ENCODE measurements around the gene CCR5.

Gene CCR5

DNA sequence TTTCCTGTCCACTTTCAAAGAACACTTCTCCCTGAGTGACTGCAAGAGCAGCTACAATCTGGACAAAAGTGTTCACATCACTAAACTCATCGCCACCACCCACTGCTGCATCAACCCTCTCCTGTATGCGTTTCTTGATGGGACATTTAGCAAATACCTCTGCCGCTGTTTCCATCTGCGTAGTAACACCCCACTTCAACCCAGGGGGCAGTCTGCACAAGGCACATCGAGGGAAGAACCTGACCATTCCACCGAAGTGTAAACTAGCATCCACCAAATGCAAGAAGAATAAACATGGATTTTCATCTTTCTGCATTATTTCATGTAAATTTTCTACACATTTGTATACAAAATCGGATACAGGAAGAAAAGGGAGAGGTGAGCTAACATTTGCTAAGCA lies 38.1 kb downstream of the CCR5 start:
- DNase-seq (ENCODE audit: low read depth) = no peak

DNA sequence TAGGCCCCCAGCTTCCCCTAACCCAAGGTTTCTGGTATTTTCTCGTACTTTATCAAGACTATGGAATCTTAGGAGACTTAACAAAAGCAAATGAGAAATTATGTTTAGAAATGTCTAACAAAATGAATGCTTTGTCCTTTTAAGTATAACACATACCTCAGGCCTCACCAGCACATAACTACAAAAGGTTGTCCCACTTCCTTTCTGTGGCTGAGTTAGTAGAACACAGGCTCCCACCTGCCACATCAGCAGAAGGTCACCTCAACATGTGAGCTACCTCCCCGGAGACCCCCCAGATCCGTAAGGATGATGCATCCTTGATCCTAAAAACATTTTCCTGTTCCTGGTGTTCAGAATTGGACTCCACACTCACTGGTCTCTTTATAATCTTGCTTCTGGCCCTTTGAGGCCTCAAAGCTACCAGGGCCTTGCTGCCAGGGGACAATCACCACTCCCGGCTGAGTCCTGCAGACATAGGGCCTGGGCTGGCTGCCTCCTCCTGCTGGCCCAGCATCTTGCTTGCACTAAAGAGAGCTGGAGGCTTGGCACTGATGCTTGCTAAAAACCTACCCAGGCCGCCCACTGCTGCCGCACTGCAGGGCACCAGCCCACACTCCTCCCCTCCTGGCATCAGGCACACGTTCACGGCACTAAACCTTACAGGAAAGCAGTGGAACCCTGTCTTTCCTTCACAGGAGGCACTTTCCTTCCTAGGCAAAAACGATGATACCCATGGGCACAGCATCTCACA lies 39.2 kb downstream of the CCR5 start:
- no peak for DNase-seq (ENCODE audit: low read depth)

DNA sequence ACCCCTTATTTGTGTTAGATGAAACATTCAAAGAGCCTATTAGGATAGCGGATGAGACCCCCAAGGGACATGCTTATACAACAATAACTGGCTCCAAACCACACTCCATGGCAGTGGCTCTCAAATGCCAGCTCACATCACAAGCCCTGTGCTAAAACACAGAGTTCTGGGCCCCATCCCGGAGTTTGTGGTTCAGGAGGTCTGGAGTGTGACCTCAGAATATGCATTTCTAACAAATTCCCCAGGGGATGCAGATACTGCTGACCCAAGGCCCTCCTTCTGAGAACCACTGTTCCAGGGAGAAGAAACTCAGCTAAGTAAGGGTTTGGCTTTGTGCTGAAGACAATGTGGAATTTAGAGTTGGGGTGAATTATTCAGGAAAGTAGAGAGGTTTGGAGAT lies 39.9 kb downstream of the CCR5 start:
- no peak for DNase-seq (ENCODE audit: low read depth)

DNA sequence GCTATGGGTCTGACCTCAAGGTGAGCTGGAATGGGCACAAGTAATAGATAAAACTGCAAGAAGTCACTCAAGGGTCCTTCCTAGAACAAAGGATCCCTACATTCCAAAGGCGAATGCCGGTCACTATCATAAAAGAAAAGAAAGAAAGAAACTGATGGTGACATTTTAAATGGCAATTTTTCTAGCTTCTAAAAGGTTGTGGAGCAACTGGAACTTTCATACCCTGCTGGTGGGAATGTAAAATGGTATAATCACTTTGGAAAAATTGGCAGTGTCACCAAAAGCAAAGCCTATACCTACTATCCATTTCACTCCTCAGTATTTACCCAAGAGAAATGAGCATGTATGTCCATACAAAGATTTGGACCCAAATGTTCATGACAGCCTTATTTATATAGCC lies 40.5 kb downstream of the CCR5 start:
- DNase-seq (ENCODE audit: low read depth) = no peak

DNA sequence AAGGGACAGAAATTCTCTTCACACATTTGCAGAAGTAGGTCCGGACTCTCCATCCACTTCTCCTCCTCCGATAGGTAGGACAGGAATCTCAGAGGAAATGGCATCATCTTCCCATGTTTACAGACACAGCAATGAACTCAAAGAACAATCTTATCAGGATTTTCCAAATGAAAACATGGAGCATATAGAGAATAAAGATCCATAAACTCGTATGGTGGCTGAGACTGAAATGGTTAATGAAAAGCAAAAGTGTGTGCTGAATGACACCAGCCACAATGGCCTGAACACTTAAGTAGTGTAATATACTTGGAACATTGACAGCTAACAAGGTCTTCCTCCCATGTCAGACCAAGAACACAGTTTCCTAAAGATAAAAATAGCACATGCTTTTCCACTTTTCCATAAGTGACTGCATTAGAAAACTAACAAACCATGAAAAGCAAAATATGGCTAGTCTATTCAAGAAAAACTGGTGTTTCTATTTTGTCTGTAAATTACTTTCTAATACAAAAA lies 42.1 kb downstream of the CCR5 start:
- no peak for DNase-seq (ENCODE audit: low read depth)

DNA sequence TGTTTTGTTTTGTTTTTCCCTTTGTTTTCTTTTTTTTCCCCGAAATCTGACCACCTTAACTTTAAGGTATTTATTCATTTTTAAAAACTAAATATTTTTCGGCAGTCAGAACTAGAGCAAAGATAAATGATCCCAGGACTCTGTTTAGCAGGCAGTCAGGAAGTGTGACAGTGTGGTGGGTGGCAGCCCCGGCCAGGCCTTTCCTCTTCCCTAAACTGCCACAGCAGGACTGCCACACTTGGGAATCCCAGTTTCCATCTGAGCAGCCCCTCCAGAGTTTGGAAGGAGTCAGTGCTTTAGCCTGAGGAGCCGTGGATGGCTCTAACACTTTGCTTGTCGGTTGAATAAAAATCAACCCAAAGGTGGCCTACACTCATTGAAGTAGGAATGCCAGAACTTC lies 43.2 kb downstream of the CCR5 start:
- no peak for DNase-seq (ENCODE audit: low read depth)

DNA sequence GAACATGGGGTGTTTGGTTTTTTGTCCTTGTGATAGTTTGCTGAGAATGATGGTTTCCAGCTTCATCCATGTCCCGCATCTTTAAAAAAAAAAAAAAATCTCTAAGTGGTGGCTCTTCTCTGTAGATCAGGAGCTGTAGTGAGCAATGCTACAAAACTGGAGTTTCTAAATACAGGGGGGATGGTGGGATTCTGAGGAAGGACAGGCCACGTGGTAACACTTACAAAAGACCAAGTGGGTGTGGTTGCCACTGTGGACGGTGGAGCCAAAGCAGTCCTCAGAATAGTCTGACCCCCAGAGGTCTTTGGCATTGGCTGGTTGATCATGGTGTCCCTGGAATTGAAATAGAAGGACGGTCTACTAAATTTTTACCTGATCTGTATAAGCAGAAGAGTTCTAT lies 44.0 kb downstream of the CCR5 start:
- DNase-seq (ENCODE audit: low read depth) = no peak

DNA sequence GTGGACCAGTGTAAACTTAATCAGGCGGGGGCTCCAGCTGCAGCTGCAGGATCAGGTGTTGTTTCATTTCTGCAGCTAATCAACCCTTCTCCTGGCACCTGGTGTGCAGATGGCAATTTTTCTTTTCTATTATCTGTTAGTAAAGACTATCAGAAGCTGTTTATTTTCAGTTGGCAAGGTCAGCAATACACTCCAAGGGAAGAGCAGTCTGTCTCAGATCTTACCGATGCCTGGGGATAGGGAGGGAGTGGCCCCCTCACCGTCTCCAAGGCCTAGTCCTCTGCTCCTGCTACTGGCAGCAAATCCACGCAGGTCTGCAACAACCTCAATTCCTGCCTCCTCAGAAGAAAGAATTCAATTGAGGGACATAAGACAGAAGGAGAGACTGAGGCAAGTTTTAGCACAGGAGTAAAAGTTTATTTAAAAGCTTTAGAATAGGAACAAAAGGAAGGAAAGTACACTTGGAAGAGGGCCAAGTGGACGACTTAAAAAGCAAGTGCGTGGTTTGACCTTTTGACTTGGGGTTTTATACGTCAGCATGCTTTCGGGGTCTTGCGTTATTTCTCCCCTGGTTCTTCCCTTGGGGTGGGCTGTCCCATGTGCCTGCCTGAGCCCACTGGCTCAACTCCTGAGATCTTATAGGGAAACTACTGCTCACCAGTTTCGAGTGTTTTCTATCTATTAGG lies 45.5 kb downstream of the CCR5 start:
- DNase-seq (ENCODE audit: low read depth) = no peak

DNA sequence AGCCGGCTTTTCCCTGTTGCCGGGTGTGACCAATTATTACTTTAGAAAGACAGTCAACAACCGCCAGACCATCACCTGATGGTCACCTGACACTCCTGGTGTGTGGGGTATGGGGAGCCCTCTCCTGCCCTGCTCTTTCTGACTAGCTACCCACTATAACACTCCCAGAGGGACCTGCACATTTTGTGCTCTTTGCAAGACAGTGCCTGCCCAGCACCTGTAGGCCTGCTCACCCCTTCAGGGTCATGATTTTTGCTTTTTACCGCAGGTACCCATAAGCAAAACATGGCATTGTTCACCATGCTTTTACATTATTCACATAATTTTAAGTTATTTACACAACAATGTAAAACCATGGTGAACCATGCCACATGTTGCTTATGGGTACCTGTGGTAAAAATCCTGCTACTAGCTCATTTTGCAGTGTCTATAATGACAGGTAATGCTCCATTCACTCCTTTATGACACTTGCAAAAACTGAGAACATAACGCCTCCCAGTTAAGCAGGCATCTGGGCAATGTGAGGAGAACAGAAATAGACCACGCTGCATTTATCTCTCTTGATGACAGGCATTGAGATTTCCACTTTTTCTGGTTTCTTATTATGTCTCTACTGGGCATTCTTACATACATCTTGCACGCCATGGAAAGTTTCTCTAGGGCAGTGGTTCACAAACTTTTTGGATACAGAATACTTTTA lies 46.2 kb downstream of the CCR5 start:
- no peak for DNase-seq (ENCODE audit: low read depth)

DNA sequence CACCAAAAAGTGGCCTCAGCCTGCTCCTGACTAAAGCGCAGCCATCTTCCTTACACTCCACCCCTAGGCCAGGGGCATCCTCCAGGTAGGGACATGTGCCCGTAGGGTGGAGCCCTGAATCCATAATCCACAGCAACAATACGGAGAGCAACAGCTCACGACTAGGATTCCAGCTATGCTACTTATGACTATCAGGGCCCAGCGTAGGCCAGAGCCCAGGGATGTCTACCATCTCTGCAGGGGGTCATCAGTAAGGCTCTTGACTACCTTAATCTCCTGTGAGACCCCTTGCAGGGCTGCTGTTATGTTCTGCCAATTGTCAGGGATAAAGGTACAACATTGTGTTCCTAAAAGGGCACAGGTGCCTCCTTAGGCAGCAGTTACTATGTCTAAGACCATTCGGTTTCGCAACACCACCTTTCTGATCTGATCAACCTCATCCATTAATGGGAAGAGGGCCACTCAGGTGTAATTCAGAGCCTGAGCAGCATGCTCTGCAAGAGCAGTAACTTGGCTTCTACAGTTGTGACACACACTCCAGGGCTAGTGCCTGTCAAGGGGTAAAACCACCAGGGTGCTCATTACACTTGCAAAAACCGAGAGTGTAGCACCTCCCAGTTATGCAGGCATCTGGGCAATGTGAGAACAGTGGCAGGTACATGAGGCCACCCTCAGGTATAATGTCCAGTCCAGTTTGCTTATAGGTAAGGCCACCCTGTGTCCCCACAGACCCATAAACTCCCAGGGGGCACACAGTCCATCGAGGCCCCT lies 47.3 kb downstream of the CCR5 start:
- DNase-seq (ENCODE audit: low read depth) = no peak

DNA sequence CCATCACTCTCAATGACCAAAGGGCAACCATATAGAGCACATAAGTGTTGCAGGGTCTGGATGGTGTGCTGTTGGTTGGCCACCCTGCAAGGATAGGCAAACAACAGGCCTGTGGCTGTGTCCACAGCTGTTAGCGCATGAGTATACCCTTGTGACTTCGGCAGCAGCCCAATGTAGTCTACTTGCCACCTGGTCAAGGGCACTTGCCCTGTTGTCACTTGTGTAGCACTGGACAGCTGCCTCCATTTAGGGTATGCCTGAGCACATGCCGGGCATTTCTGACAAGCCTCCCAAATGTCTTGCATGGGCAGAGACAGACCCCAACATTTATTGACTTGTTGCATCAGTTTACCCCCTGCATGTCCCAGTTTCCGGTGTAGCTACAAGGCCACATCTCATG lies 49.1 kb downstream of the CCR5 start:
- DNase-seq (ENCODE audit: low read depth) = no peak

DNA sequence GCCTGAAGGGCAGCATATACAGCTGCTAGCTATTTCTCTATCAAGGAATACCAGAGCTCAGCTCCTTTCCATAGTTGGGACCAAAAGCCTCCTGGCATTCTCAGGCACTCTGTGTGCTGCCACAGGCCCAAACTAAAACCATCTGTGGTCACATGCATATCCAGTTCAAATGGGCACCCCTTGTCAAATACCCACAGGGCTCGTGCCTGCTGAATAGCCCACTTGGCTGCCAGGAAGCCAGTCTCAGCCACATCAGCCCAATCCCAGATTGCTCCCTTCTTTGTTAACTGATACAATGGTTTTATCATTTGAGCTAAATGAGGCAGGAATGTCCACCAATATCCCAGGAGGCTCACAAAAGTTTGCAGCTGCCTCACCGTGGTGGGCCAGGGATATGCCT lies 50.2 kb downstream of the CCR5 start:
- DNase-seq (ENCODE audit: low read depth) = no peak

DNA sequence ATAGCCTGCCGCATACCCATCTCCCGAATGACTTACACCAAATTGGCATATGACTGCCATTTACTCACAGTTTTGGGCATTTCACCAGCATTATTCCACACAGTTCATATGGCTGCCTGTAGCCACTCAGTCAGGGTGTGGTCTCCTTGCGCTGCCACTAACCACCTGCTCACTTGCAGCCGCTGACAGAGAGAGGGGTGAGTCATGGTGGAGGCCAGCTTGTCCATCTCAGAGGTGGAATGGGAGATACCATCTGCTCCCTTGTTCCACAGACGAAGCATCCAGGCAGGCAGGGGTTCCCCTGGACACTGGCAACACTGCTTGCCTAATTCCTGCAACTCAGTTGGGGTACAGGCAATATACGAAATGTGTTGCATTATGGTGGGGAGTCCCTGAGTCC lies 51.9 kb downstream of the CCR5 start:
- no peak for DNase-seq (ENCODE audit: low read depth)

DNA sequence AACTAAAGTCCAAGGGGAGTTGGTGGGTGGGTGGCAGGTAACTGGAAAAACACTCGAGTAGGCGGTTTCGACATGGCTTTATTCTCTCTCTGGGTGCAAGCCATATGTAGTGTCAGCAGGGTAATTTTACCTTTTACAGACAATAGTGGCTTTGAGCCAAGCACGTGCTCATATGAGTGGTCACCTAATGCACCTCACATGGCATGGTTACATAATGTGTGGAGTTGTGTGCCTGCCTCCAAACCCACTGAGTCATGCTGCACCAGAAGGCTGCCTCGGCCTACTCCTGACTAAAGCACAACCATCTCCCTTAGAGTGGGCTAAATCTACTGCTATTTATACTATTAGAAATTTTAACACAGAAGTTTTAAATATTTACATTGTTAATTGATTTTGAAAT lies 52.8 kb downstream of the CCR5 start:
- DNase-seq (ENCODE audit: low read depth) = no peak

All from CMK (cell line).